ENCODE measurements around the gene MCRS1.

DNA sequence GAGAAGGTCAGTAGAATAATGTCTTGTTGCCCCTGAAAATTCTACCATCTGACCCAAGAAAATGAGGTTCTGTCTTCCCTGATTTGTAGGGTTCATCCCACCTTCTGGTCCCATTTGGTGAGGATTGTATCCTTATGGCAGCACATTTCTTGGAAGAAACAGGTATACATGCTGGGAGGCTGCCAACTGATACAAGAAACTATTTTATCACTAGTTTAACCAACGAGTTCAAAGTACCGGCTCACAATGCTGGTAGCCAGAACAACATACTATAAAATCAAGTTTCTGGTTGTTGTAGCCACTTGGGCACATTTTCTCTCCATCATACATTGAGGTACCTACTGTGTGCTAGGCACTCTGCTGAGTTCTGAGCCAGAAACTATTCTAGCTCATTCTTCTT, 36.2 kb downstream of the MCRS1 start:
- TF ChIP-seq CTCF (IDR thresholded peaks at IDR 0.05) (no peak), REST (IDR thresholded peaks at IDR 0.05; ENCODE audit: insufficient read depth in 1 of 2, low read depth in 2 of 2, low read length in 1 of 2) (no peak)
